ENCODE measurements around the gene SLC9A3.

GRCh38 chr5:502325-503079, 21.7 kb downstream of the SLC9A3 start:
- no peak for TF ChIP-seq CTCF (IDR thresholded peaks at IDR 0.05; ENCODE audit: low read depth, low read length, poor library complexity, severe bottlenecking)
- TF ChIP-seq EZH2phosphoT487 (IDR thresholded peaks at IDR 0.05; ENCODE audit: borderline replicate concordance, low read length), result no peak
